ENCODE measurements around the gene CTNNBIP1. TPM values are rescaled to one million over a fixed set of nuclear protein-coding genes. Genes with fewer than 3 reads are reported as not detected.

CTNNBIP1 gene
- total and polyA plus RNA-seq, 2 donors from 2014 or later = 21.9 to 26.4 TPM

- no peak overlapping the region for H3K4me3 ChIP-seq (ENCODE audit: low read length in 3 of 3)
- H3K9ac ChIP-seq (ENCODE audit: low read length in 3 of 3) = no peak overlapping the region
- peaks cover 0 to 14% (median 12%) of the 10 kb centered on the region in 3 donors for H3K4me1 ChIP-seq (ENCODE audit: control insufficient read depth in 2 of 3, insufficient read depth in 2 of 3, low read depth in 1 of 3, low read length in 3 of 3)
- DNase-seq = peak in 1 of 5 donors; percentile 2
- no peaks in the 10 kb centered on the region for H3K27me3 ChIP-seq (ENCODE audit: control insufficient read depth, insufficient read depth, low read length)
- no peak for TF ChIP-seq CTCF (IDR thresholded peaks at IDR 0.05; ENCODE audit: borderline replicate concordance, extremely low read depth, insufficient read depth)
- H3K36me3 ChIP-seq (ENCODE audit: control insufficient read depth in 2 of 3, insufficient read depth in 3 of 3, low read length in 3 of 3) = no peaks in the 10 kb centered on the region
- no peak overlapping the region for H3K27ac ChIP-seq (ENCODE audit: low read depth in 2 of 2, low read length in 2 of 2)
- intact Hi-C loops (cut with DNase I) = no loop called here
- no peak for FAIRE-seq
- H3K9me3 ChIP-seq (ENCODE audit: control insufficient read depth in 2 of 3, insufficient read depth in 1 of 3, low read length in 3 of 3) = no peaks in the 10 kb centered on the region
Measured at GRCh38 chr1:9801909-9802308, 108.2 kb downstream of the CTNNBIP1 start.

Other genes starting within 250 kb of the CTNNBIP1 start
- gene CLSTN1, start 86.3 kb downstream of the CTNNBIP1 start, total RNA-seq = 158 TPM
- gene CLSTN1, start 86.3 kb downstream of the CTNNBIP1 start, polyA plus RNA-seq (ENCODE audit: insufficient read depth, low read depth, low replicate concordance) = 114 TPM
- gene LZIC, start 33.1 kb upstream of the CTNNBIP1 start, total RNA-seq = 27.0 TPM
- gene LZIC, start 33.1 kb upstream of the CTNNBIP1 start, polyA plus RNA-seq (ENCODE audit: insufficient read depth, low read depth, low replicate concordance) = 22.3 TPM
- gene NMNAT1, start 33.2 kb upstream of the CTNNBIP1 start, total RNA-seq = 12.3 TPM
- gene NMNAT1, start 33.2 kb upstream of the CTNNBIP1 start, polyA plus RNA-seq (ENCODE audit: insufficient read depth, low read depth, low replicate concordance) = 17.5 TPM
- gene RBP7, start 87.0 kb upstream of the CTNNBIP1 start, total RNA-seq = 21.2 TPM
- gene RBP7, start 87.0 kb upstream of the CTNNBIP1 start, polyA plus RNA-seq (ENCODE audit: insufficient read depth, low read depth, low replicate concordance) = 49.3 TPM
- gene UBE4B, start 122.7 kb upstream of the CTNNBIP1 start, total RNA-seq = 33.5 TPM
- gene UBE4B, start 122.7 kb upstream of the CTNNBIP1 start, polyA plus RNA-seq (ENCODE audit: insufficient read depth, low read depth, low replicate concordance) = 13.3 TPM